ENCODE data around the gene CERK.
"Not testable (repeated sequence)": the region's sequence is repeated elsewhere in the genome, so short reads cannot be mapped to it uniquely, and the experiment has no call there.

CERK gene

DNA sequence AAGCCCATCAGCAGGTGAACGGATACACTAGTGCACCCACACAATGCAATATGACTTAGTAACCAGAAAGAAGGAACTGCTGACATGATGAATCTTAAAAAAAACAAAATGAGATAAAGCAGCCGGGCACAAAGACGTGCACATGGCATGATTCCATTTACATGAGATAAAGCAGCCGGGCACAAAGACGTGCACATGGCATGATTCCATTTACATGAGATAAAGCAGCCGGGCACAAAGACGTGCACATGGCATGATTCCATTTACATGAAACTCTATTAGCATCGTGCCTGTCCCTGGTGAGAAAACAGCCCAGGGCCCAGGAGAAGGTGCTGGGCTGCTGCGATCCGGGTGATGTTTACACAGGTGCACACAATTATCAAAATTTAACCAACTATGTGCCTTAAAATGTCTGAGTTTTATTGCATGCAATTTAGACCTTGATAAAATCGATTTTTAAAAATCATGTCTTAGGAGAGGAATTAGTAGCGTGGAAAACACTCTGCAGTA is 3.8 kb downstream of the CERK start:
- FAIRE-seq; DNase-seq (ENCODE audit: low spot score): not testable (repeated sequence)

GRCh38 chr22:46732513-46732912 is 5.5 kb downstream of the CERK start:
- FAIRE-seq (no peak), DNase-seq (ENCODE audit: low spot score) (no peak)

DNA sequence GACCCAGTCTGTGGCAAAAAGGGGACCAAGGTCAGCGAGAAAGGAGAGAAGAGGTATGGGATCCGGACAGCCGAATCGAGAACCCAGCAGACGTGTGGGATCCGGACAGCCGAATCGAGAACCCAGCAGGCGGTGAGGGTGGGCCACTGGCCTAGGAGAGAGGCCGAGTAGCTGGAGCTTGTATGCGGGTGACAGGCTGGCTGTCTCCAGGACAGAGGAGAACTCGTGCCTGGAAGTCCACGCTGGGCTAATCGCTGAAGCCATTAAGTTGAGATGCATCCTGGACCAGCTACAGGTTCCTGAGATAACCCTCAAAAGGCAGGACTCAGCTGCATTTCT is 6.0 kb downstream of the CERK start:
- DNase-seq (ENCODE audit: low spot score) (no peak), FAIRE-seq (no peak)

DNA sequence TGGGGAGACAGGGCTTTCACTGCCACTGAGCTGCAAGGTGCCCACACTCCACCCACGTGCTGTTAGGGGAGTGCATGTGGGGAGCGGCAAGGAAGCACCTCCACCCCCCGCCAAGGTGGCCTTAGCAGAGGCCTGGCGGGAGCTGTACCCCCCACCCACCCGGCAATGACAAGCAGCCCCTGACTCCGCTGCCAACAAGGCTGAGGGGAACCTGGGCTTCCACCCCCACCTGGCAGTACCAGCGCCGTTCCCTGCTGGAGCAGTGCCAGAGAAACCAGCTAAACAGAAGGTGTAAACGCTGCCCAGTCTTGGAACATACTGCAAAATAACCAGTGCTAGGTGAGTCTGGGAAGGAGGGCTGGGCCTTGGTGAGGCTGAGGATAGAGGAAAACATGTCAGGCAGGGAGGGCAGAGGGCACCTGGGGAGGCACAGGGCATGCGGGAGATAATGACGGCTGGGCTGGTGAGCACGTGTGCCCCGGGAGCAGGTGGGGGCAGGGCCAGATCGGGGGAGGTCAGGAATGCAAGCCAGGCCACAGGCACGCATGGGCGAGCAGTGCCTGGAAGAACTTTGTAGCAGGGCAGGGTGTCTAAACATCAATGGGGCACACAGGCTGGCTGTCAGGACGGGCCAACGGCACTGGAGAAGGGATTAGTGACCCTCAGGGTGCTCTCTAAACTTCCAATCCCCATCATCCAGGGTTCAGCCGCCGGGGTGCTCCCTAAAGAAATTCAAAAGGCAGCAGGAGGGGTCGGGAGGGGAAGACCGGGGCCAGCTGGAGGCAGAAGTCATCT is 6.6 kb downstream of the CERK start:
- FAIRE-seq, result peak; percentile 98
- peak; percentile 87 for DNase-seq (ENCODE audit: low spot score)

DNA sequence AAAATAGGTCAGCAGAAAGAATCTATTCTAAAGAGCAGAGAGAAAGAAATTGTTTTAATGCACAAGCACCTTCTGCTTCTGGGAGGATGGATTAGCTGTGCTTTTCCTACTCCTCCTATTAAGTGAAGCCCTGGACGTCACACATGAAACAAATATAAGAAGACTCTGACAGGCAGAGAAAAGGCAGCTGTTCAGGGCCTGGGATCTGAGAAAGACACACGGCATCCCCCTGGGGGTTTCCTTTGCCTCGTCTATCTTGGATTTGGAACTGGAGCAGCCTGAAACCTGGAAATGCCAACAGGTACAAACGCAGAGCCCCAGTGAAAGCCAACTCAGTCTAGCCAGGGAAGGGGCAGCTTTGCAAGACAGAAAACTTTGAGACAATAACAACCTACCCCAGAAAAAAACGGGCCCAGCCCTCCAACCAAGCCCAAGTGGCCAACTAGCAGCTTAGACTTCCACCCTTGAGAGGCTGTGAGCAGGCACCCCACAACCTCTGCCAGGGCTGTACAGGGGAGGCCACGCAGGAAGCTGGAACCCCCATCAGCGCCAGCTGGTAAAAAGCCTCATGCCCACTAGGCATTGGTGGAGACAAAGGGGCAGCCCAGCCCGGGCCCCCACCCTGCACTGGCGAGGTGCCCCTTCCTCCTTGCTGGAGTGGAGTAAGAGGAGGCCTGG is 7.3 kb downstream of the CERK start:
- no peak for FAIRE-seq
- no peak for DNase-seq (ENCODE audit: low spot score)

- no peak for DNase-seq (ENCODE audit: low spot score)
- no peak for FAIRE-seq
These were observed 9.6 kb downstream of the CERK start for GRCh38 chr22:46728470-46728869.

DNA sequence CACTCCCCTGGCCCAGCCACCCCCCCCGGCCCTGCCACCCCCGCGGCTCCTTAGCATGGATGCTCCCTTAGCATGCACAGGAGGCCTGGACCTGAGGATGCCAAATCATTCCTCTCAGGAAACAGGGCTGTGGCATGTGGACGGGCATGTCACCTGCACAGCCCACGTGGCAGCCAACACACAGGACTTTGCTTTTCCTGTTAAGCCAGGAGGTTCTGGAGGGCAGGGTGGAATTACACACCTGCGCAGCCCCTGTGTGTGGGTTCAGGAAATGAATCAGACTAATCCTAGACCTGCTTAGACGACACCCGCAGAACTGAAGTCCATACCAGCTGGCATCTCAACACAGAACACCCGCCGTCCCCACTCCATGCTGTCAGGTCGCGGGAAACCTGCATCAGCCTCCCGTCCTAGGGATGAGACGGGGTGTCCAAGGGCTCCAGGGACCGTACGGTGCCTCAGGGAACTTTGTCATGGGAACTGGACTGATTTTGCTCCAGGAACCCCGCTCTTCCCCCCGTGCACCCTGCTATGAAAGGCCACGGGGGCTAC is 10.2 kb downstream of the CERK start:
- DNase-seq (ENCODE audit: low spot score) (no peak), FAIRE-seq (peak; percentile 40)

- FAIRE-seq (no peak), DNase-seq (ENCODE audit: low spot score) (no peak)
These were observed 11.1 kb downstream of the CERK start for GRCh38 chr22:46726986-46727317.

- no peak for DNase-seq (ENCODE audit: low spot score)
These were observed 11.7 kb downstream of the CERK start for GRCh38 chr22:46726066-46726985.

GRCh38 chr22:46725096-46725495 is 13.0 kb downstream of the CERK start:
- FAIRE-seq, result no peak
- no peak for DNase-seq (ENCODE audit: low spot score)

More at GRCh38 chr22:46726066-46726985, 11.7 kb downstream of the CERK start:
- no peak for FAIRE-seq

GRCh38 chr22:46723882-46724281 is 14.2 kb downstream of the CERK start:
- DNase-seq (ENCODE audit: low spot score) (no peak), FAIRE-seq (no peak)

GRCh38 chr22:46721501-46722085 is 16.5 kb downstream of the CERK start:
- no peak for FAIRE-seq
- DNase-seq (ENCODE audit: low spot score), result no peak

- DNase-seq (ENCODE audit: low spot score) (no peak), FAIRE-seq (no peak)
These were observed 18.1 kb downstream of the CERK start for GRCh38 chr22:46719921-46720320.

GRCh38 chr22:46714550-46714949 is 23.5 kb downstream of the CERK start:
- no peak for DNase-seq (ENCODE audit: low spot score)
- no peak for FAIRE-seq

DNA sequence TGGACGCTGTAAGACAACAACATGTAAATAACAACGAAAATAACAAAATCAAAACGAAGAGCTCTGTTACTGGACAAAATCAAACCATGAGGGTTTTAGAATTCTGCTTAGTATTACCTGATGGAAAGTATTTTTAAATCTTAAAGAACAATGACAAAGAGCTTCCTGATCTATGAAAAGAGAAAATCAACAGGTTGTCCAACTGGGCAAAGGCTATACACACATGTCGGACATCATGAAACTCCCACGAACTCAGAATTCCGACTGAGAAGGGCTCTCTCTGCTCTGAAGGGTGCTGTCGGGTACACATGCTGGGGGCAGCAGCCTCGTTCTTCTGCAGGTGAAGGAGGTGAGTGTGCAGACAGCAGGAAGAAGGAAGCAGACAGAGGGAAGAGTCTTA is 25.8 kb downstream of the CERK start:
- FAIRE-seq (no peak), DNase-seq (ENCODE audit: low spot score) (no peak)

- no peak for DNase-seq (ENCODE audit: low spot score)
- no peak for FAIRE-seq
These were observed 27.2 kb downstream of the CERK start for GRCh38 chr22:46710806-46711205.

- no peak for FAIRE-seq
These were observed 29.2 kb downstream of the CERK start for GRCh38 chr22:46708766-46709330.

DNA sequence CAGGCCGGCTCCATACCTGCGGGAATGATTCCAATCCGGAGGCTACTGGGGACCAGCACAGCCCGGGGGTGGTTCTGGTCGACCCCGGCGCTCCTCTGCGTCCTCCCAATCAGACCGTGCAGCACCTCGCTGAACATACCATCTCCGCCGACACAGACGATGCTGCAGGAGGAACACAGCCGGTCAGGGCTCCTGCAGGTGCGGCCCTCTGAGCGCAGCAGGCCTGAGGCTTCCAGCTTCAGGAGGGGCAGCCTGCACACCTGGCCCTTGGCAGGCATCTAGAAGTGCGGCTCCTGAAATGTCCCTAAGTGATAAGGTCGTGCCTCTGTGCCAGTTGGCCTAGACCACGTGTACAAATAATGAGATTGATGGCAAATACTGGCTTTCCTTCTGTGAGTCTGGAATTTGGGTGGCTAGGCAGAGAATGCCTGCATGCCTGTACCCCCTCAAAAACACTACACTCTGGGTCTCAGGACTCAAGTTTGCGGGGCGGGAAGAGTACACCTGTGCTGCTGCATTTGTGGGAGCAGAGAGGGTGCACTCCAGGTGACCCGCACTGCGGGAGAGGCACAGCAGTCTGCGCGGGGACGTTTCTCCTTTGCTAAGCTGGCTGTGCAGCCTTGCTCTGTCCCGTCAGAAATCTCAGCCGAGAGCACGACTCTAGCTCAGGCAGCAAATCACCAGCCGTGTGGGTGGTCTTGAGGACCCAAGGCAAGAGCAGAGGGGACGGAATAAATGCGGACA is 30.1 kb downstream of the CERK start:
- DNase-seq (ENCODE audit: low spot score) (no peak), FAIRE-seq (no peak)

More at GRCh38 chr22:46708766-46709330, 29.2 kb downstream of the CERK start:
- no peak for DNase-seq (ENCODE audit: low spot score)

DNA sequence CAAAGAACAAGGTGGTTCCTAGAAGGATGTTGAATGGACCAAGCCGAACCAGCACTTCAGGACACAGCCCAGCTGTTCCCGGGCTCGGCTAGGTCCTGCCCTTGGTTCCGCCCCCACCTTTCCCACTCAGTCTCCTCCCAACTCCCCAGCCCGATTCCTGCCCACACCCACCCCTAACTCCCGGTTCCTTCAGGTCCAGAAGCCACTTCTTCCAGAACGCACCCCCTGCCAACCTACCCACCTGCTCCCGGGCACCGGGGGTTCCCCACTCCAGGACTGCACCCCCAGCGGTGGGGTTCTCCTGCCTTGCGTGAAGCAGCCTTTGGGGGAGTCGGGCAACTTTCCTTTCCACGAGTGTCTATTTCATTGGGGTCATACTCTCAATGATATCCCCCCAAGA is 30.7 kb downstream of the CERK start:
- FAIRE-seq, result no peak
- no peak for DNase-seq (ENCODE audit: low spot score)

DNA sequence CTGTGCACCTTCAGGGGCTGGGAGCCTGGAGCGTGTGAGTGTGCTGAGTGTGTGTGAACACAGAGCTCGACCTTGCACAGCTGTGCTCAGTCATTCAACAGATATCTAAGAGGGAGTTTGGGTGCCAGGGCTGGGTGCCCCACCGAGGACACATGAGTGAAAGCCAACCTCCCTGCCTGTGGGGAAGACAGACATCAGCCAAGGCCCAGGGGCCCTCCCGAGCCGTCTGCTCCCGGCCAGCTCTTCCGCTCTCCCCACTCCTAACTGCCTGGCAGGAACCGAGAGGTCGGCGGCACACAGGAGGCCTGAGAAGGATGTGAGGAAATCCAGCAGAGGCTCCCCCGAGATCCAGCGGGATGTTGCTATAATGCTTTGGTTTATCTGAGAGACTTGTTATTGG is 32.0 kb downstream of the CERK start:
- FAIRE-seq (no peak), DNase-seq (ENCODE audit: low spot score) (no peak)
